BLaER1 (cell line): ENCODE results near the gene PPFIBP1.
A peak's percentile ranks its signal among the peaks of the same experiment; 100 is the strongest.
"Not testable (repeated sequence)": the region's sequence is repeated elsewhere in the genome, so short reads cannot be mapped to it uniquely, and the experiment has no call there.

ENCODE experiments used
- H3K27ac ChIP-seq: shearing (Covaris generic); formaldehyde crosslinking; 2 replicates; pipeline ENCODE4 v1.8.1; 2022
- H3K27me3 ChIP-seq: shearing (Covaris generic); formaldehyde crosslinking; 2 replicates; pipeline ENCODE4 v1.8.1; 2022
- H3K36me3 ChIP-seq: shearing (Covaris generic); formaldehyde crosslinking; 2 replicates; pipeline ENCODE4 v1.8.1; 2022
- H3K4me1 ChIP-seq: shearing (Covaris generic); formaldehyde crosslinking; 2 replicates; pipeline ENCODE4 v1.8.1; 2022
- H3K4me2 ChIP-seq: shearing (Covaris generic); formaldehyde crosslinking; 2 replicates; pipeline ENCODE4 v1.8.1; 2022
- H3K4me3 ChIP-seq: shearing (Covaris generic); formaldehyde crosslinking; 2 replicates; pipeline ENCODE4 v1.8.1; 2022
- H3K9ac ChIP-seq: shearing (Covaris generic); formaldehyde crosslinking; 2 replicates; pipeline ENCODE4 v1.8.1; 2022
- H3K9me3 ChIP-seq: shearing (Covaris generic); formaldehyde crosslinking; 2 replicates; pipeline ENCODE4 v1.8.1; 2022
- H4K20me1 ChIP-seq: shearing (Covaris generic); formaldehyde crosslinking; 2 replicates; pipeline ENCODE4 v1.8.1; 2022
- Cebpa-rat ChIP-seq: shearing (Covaris generic); IDR thresholded peaks from 2 replicates; pipeline ENCODE4 v1.8.1; 2022

Gene PPFIBP1

GRCh38 chr12:27537855-27538675, 14.1 kb downstream of the PPFIBP1 start:
- peak overlapping the region; percentile 10; the same call in 1 of the 2 replicates for H3K27ac ChIP-seq
- 0 out of 2 replicates have a peak, but pooled peaks cover 4% of the 10 kb centered on the region for H3K36me3 ChIP-seq
- no peak overlapping the region; the same call in 1 of the 2 replicates for H3K9ac ChIP-seq
- H3K4me2 ChIP-seq = peak overlapping the region; percentile 87
- H3K4me3 ChIP-seq = no peak overlapping the region
- no peaks in the 10 kb centered on the region for H3K27me3 ChIP-seq
- peaks cover 89% of the 10 kb centered on the region for H3K4me1 ChIP-seq
- no peaks in the 10 kb centered on the region for H4K20me1 ChIP-seq
- H3K9me3 ChIP-seq = 0 out of 2 replicates have a peak, but pooled peaks cover 7% of the 10 kb centered on the region
- no peak for TF ChIP-seq Cebpa-rat

- Histone ChIP-seq H3K4me2 (peak overlapping the region; percentile 87), H3K9ac (no peak overlapping the region)
Observed at GRCh38 chr12:27539191-27539631, 15.2 kb downstream of the PPFIBP1 start.

GRCh38 chr12:27541031-27541719, 17.2 kb downstream of the PPFIBP1 start:
- H3K27me3 ChIP-seq = no peaks in the 10 kb centered on the region
- TF ChIP-seq Cebpa-rat = no peak
- peak overlapping the region; percentile 42; the same call in 1 of the 2 replicates for H3K27ac ChIP-seq
- H3K9me3 ChIP-seq = peaks cover 19% of the 10 kb centered on the region
- H3K4me1 ChIP-seq = peaks cover 58% of the 10 kb centered on the region
- H4K20me1 ChIP-seq = no peaks in the 10 kb centered on the region
- peak overlapping the region; percentile 26; the same call in 1 of the 2 replicates for H3K9ac ChIP-seq
- H3K4me2 ChIP-seq = peak overlapping the region; percentile 61
- peaks cover 10% of the 10 kb centered on the region for H3K36me3 ChIP-seq
- no peak overlapping the region for H3K4me3 ChIP-seq

More at GRCh38 chr12:27539191-27539631, 15.2 kb downstream of the PPFIBP1 start:
- Histone ChIP-seq H3K9me3 (peaks cover 13% of the 10 kb centered on the region), H3K4me1 (peaks cover 77% of the 10 kb centered on the region), H3K27me3 (no peaks in the 10 kb centered on the region), H4K20me1 (no peaks in the 10 kb centered on the region), H3K36me3 (peaks cover 7% of the 10 kb centered on the region; the same call in 1 of the 2 replicates), H3K27ac (no peak overlapping the region), H3K4me3 (no peak overlapping the region)
- TF ChIP-seq Cebpa-rat = no peak

- no peaks in the 10 kb centered on the region; the same call in 1 of the 2 replicates for H4K20me1 ChIP-seq
Observed at GRCh38 chr12:27542628-27543027, 18.6 kb downstream of the PPFIBP1 start.

GRCh38 chr12:27544858-27545257, 20.9 kb downstream of the PPFIBP1 start:
- Histone ChIP-seq H3K36me3 (peaks cover 10% of the 10 kb centered on the region), H4K20me1 (peaks cover 13% of the 10 kb centered on the region; the same call in 1 of the 2 replicates), H3K9me3 (peaks cover 22% of the 10 kb centered on the region), H3K4me1 (peaks cover 50% of the 10 kb centered on the region)
- H3K9ac ChIP-seq, H3K4me3 ChIP-seq, H3K27ac ChIP-seq, H3K4me2 ChIP-seq, H3K27me3 ChIP-seq: not testable (repeated sequence)

More at GRCh38 chr12:27542628-27543027, 18.6 kb downstream of the PPFIBP1 start:
- no peak for TF ChIP-seq Cebpa-rat
- Histone ChIP-seq H3K9me3 (peaks cover 22% of the 10 kb centered on the region), H3K4me2 (no peak overlapping the region), H3K4me3 (no peak overlapping the region), H3K27ac (no peak overlapping the region), H3K4me1 (peaks cover 51% of the 10 kb centered on the region), H3K27me3 (no peaks in the 10 kb centered on the region), H3K36me3 (peaks cover 10% of the 10 kb centered on the region), H3K9ac (no peak overlapping the region)

GRCh38 chr12:27545665-27546064, 21.7 kb downstream of the PPFIBP1 start:
- peaks cover 10% of the 10 kb centered on the region for H3K36me3 ChIP-seq
- no peak overlapping the region for H3K4me3 ChIP-seq
- H4K20me1 ChIP-seq = peaks cover 17% of the 10 kb centered on the region; the same call in 1 of the 2 replicates
- H3K4me2 ChIP-seq = no peak overlapping the region
- TF ChIP-seq Cebpa-rat = no peak
- H3K9me3 ChIP-seq = peaks cover 22% of the 10 kb centered on the region
- H3K27ac ChIP-seq = no peak overlapping the region
- H3K4me1 ChIP-seq = peaks cover 50% of the 10 kb centered on the region
- H3K27me3 ChIP-seq = no peaks in the 10 kb centered on the region
- no peak overlapping the region for H3K9ac ChIP-seq

- TF ChIP-seq Cebpa-rat = no peak
- no peak overlapping the region for H3K4me2 ChIP-seq
Observed at GRCh38 chr12:27547592-27547991, 23.6 kb downstream of the PPFIBP1 start.

GRCh38 chr12:27548301-27549199, 24.5 kb downstream of the PPFIBP1 start:
- Histone ChIP-seq H3K4me3 (no peak overlapping the region), H3K9ac (no peak overlapping the region), H3K27me3 (no peaks in the 10 kb centered on the region), H3K9me3 (peaks cover 15% of the 10 kb centered on the region), H3K4me1 (peaks cover 66% of the 10 kb centered on the region), H4K20me1 (peaks cover 17% of the 10 kb centered on the region; the same call in 1 of the 2 replicates), H3K27ac (no peak overlapping the region), H3K4me2 (peak overlapping the region; percentile 81), H3K36me3 (peaks cover 10% of the 10 kb centered on the region)
- no peak for TF ChIP-seq Cebpa-rat

More at GRCh38 chr12:27547592-27547991, 23.6 kb downstream of the PPFIBP1 start:
- Histone ChIP-seq H3K9me3 (peaks cover 15% of the 10 kb centered on the region), H3K4me3 (no peak overlapping the region), H3K27me3 (no peaks in the 10 kb centered on the region), H3K27ac (no peak overlapping the region), H3K4me1 (peaks cover 56% of the 10 kb centered on the region), H4K20me1 (peaks cover 17% of the 10 kb centered on the region; the same call in 1 of the 2 replicates), H3K9ac (no peak overlapping the region), H3K36me3 (peaks cover 10% of the 10 kb centered on the region)
